Progenitor cell of endocrine pancreas (in vitro differentiated cells): Measurements from ENCODE around the gene COX15. TPM values are rescaled to one million over a fixed set of nuclear protein-coding genes. Genes with fewer than 3 reads are reported as not detected.

Experiments
- DNase-seq: peaks from one replicate; pipeline ENCODE4 v3.0.0; 2021; ENCODE audit warnings: low spot score; ENCODE audit not compliant: unreplicated experiment
- H3K27ac Mint-ChIP-seq: 2 replicates; pipeline ENCODE4 v1.8.0; 2021; ENCODE audit warnings: mild to moderate bottlenecking, moderate library complexity, mixed read lengths
- H3K27me3 Mint-ChIP-seq: 2 replicates; pipeline ENCODE4 v1.8.0; 2021; ENCODE audit warnings: mixed read lengths
- H3K36me3 Mint-ChIP-seq: 2 replicates; pipeline ENCODE4 v1.8.0; 2022; ENCODE audit warnings: mixed read lengths; ENCODE audit not compliant: insufficient read depth
- H3K4me1 Mint-ChIP-seq: 2 replicates; pipeline ENCODE4 v1.8.0; 2021; ENCODE audit warnings: low read depth, mixed read lengths
- H3K4me3 Mint-ChIP-seq: 2 replicates; pipeline ENCODE4 v1.8.0; 2021; ENCODE audit warnings: low read depth, mild to moderate bottlenecking, moderate library complexity, mixed read lengths
- H3K9me3 Mint-ChIP-seq: 2 replicates; pipeline ENCODE4 v1.8.0; 2021; ENCODE audit warnings: low read depth, mixed read lengths
- total RNA-seq: library from RNA; stranded (reverse); gene quantifications from 2 replicates; pipeline ENCODE4 v1.2.1, GENCODE V29; 2021
- TF ChIP-seq, protein P1 (sequence below): fragments of 200-600 bp; sonication (generic); IDR thresholded peaks from one replicate; pipeline ENCODE4 v1.5.0; 2021; ENCODE audit warnings: antibody characterized with exemption, mild to moderate bottlenecking; ENCODE audit not compliant: unreplicated experiment

Gene COX15
- total RNA-seq, 1 donor from 2014 or later, result 46.6 TPM

DNA sequence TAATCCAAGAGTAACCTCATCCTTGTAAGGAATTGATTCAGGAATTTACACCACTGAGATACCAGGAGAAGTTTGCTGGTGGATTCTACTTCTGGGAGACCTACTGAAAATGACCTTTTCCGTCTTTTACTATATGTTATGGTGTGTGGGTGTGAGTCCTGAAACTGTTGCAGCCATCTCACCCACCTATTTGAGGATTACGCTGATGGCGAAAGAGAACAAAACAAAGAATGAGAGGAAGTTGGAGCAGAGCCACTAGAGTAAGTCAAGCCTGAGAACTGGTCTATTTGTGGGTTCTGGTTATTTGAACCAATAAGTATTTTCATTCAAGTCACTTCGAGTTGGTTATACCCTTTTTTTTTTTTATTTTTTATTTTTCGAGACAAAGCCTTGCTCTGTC is 37.8 kb upstream of the COX15 start:
- H3K4me1 Mint-ChIP-seq, result no peaks in the 10 kb centered on the region
- TF ChIP-seq, protein P1, sequence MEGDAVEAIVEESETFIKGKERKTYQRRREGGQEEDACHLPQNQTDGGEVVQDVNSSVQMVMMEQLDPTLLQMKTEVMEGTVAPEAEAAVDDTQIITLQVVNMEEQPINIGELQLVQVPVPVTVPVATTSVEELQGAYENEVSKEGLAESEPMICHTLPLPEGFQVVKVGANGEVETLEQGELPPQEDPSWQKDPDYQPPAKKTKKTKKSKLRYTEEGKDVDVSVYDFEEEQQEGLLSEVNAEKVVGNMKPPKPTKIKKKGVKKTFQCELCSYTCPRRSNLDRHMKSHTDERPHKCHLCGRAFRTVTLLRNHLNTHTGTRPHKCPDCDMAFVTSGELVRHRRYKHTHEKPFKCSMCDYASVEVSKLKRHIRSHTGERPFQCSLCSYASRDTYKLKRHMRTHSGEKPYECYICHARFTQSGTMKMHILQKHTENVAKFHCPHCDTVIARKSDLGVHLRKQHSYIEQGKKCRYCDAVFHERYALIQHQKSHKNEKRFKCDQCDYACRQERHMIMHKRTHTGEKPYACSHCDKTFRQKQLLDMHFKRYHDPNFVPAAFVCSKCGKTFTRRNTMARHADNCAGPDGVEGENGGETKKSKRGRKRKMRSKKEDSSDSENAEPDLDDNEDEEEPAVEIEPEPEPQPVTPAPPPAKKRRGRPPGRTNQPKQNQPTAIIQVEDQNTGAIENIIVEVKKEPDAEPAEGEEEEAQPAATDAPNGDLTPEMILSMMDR, result no peak
- H3K27me3 Mint-ChIP-seq, result no peaks in the 10 kb centered on the region
- H3K27ac Mint-ChIP-seq, result no peak overlapping the region
- DNase-seq, result no peak
- H3K36me3 Mint-ChIP-seq, result no peaks in the 10 kb centered on the region
- H3K9me3 Mint-ChIP-seq, result no peaks in the 10 kb centered on the region
- no peak overlapping the region for H3K4me3 Mint-ChIP-seq

DNA sequence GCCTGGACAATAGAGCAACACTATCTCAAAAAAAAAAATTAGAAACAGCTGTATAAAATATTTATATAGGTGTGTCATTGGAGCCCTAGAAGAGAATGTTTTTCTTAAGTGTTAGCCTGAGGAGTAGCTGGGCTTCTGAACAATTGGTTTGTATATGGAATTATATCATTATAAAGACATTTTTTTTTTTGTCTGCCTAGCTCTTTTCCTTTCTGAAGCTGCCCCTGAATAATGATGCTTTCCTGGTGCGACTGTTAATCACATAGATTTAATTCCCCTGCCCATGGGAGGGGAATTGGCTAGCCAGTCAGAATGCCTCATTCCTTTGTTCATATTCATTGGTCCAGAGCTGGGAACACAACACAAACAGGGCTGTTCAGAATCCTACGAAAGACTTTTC is 36.6 kb upstream of the COX15 start:
- Mint-ChIP-seq H3K36me3 (peaks cover 4% of the 10 kb centered on the region), H3K27ac (no peak overlapping the region), H3K4me3 (no peak overlapping the region), H3K4me1 (no peaks in the 10 kb centered on the region), H3K27me3 (no peaks in the 10 kb centered on the region), H3K9me3 (no peaks in the 10 kb centered on the region)
- DNase-seq, result no peak
- TF ChIP-seq, protein P1, result no peak

DNA sequence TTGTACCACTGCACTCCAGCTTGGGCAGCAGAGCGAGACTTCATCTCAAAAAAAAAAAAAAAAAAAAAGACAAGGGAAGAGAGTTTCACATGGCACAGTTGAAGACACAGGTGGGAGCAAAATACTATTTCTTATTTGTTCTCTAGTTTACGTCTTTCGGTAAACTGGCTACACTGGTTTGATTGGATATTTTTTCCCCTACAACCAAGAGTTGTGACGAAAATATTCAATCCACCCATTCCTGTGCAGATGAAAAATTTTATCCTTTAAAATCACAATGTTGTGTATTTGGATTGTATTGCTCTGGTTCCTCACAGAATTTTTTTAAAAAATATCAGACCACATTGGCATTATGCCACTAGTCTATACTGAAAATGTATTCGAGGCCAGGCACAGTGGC is 36.0 kb upstream of the COX15 start:
- Mint-ChIP-seq H3K27ac (no peak overlapping the region), H3K9me3 (peaks cover 3% of the 10 kb centered on the region), H3K27me3 (no peaks in the 10 kb centered on the region), H3K36me3 (peaks cover 6% of the 10 kb centered on the region), H3K4me1 (no peaks in the 10 kb centered on the region), H3K4me3 (no peak overlapping the region)
- TF ChIP-seq, protein P1, result no peak
- DNase-seq, result no peak

DNA sequence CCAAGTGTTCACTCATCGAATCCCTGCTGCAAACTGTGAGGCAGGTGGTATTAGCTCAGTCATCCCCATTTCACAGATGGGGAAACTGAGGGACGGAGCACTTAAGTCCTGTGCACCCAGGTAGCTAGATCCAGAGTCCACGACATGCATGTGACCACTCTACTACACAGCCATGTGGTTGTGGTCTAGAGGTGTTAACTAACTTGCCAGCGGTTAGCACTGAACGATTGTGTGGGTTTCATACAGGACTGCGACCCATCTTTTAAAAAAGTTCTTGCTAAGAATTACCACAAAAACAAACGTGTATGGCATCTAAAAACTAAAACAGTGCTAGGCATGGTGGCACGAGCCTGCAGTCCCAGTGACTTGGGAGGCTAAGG is 34.4 kb upstream of the COX15 start:
- H3K27ac Mint-ChIP-seq, result no peak overlapping the region
- H3K4me3 Mint-ChIP-seq, result no peak overlapping the region
- TF ChIP-seq, protein P1, result no peak
- DNase-seq, result no peak
- H3K36me3 Mint-ChIP-seq, result peaks cover 9% of the 10 kb centered on the region
- H3K9me3 Mint-ChIP-seq, result peaks cover 3% of the 10 kb centered on the region
- H3K27me3 Mint-ChIP-seq, result no peaks in the 10 kb centered on the region
- no peaks in the 10 kb centered on the region for H3K4me1 Mint-ChIP-seq

DNA sequence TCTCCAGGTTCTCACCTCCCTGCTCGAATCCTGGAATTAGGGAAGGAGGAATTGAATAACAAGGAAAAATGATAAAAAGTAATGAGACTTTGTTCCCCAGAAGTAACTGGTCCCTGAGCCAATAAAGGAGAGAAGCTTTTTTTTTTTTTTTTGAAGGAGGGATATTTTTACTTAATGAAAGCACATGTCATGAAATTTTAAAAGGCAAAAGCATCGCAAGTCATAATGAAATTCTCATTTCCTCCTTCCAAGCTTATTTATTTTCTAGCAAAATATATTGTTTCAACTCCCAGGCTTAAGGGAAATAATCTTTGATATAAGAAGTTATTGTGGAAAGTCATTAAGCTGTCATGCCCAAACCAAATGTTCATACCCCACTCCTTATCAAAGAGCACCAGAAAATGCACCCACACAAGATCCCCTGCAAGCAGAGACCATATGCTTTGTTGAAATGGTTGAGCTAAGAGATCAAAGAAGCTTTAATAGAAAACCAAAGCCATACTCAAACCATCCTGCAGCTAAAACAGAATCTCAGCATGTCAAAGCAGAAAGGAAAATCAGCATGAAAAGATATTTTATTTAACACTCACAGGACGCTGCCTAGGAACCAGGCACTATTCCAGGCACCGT is 33.9 kb upstream of the COX15 start:
- no peak for DNase-seq
- H3K4me1 Mint-ChIP-seq, result no peaks in the 10 kb centered on the region
- TF ChIP-seq, protein P1, result no peak
- peaks cover 9% of the 10 kb centered on the region for H3K36me3 Mint-ChIP-seq
- H3K27ac Mint-ChIP-seq, result no peak overlapping the region
- H3K27me3 Mint-ChIP-seq, result no peaks in the 10 kb centered on the region
- H3K9me3 Mint-ChIP-seq, result peaks cover 3% of the 10 kb centered on the region
- no peak overlapping the region for H3K4me3 Mint-ChIP-seq
